C4-2B (cell line): ENCODE measurements around the gene CHDH.
A peak's percentile ranks its signal among the peaks of the same experiment; 100 is the strongest.

Source experiments
- H3K27ac ChIP-seq: fragments of 450-650 bp; 2 replicates; pipeline ENCODE4 v1.5.1; 2017
- CTCF ChIP-seq: fragments of 450-650 bp; conservative IDR thresholded peaks from 2 replicates; pipeline ENCODE4 v1.5.1; 2017; ENCODE audit warnings: mild to moderate bottlenecking
- ZFX ChIP-seq: fragments of 450-650 bp; IDR thresholded peaks from 2 replicates; pipeline ENCODE4 v1.6.1; 2017

CHDH gene

GRCh38 chr3:53842436-53843194, 3.6 kb downstream of the CHDH start:
- peak overlapping the region; percentile 94 for H3K27ac ChIP-seq
- TF ChIP-seq CTCF: peak; percentile 31
- TF ChIP-seq ZFX: no peak

- H3K27ac ChIP-seq: no peak overlapping the region
- TF ChIP-seq CTCF: no peak; the same call in 1 of the 2 replicates
- TF ChIP-seq ZFX: no peak
Observed at GRCh38 chr3:53841296-53841695, 4.9 kb downstream of the CHDH start.

GRCh38 chr3:53837331-53837730, 8.9 kb downstream of the CHDH start:
- TF ChIP-seq CTCF (no peak), ZFX (no peak)
- no peak overlapping the region for H3K27ac ChIP-seq

- no peak overlapping the region for H3K27ac ChIP-seq
- TF ChIP-seq CTCF (no peak), ZFX (no peak)
Observed at GRCh38 chr3:53836084-53836872, 9.9 kb downstream of the CHDH start.

GRCh38 chr3:53835257-53835656, 11.0 kb downstream of the CHDH start:
- TF ChIP-seq ZFX (no peak), CTCF (no peak)
- no peak overlapping the region for H3K27ac ChIP-seq

GRCh38 chr3:53834429-53835095, 11.7 kb downstream of the CHDH start:
- no peak for TF ChIP-seq CTCF
- TF ChIP-seq ZFX: no peak
- H3K27ac ChIP-seq: no peak overlapping the region

GRCh38 chr3:53833700-53834099, 12.5 kb downstream of the CHDH start:
- TF ChIP-seq ZFX: no peak
- no peak for TF ChIP-seq CTCF
- no peak overlapping the region for H3K27ac ChIP-seq
